OCI-LY7 (cell line): ENCODE data around the gene PDZD2.

ENCODE experiments used
- CTCF ChIP-seq: fragments of 200-600 bp; sonication (generic); conservative IDR thresholded peaks from 2 replicates; pipeline ENCODE4 v1.5.1; 2014; ENCODE audit warnings: mild to moderate bottlenecking, antibody characterized with exemption, low read length, moderate library complexity, mixed read lengths
- EZH2phosphoT487 ChIP-seq: fragments of 200-600 bp; sonication (generic); IDR thresholded peaks from 2 replicates; pipeline ENCODE4 v1.6.1; 2018; ENCODE audit warnings: low read depth, borderline replicate concordance, mild to moderate bottlenecking, mixed run types, antibody characterized with exemption, low read length, moderate library complexity, mixed read lengths

GRCh38 chr5:31861601-31862000 is 222.7 kb downstream of the PDZD2 start:
- TF ChIP-seq CTCF (no peak), EZH2phosphoT487 (no peak)
